GM21423 (cell line): ENCODE data around the gene GALNT15.

Source experiments
- ATAC-seq: cut with Tn5 transposase; IDR thresholded peaks from one replicate; pipeline ENCODE4 v1.9.1; 2021; ENCODE audit warnings: mild to moderate bottlenecking, moderate library complexity; ENCODE audit not compliant: unreplicated experiment

GALNT15 gene

GRCh38 chr3:16279010-16279801 is 104.7 kb downstream of the GALNT15 start:
- no peak for ATAC-seq

- no peak for ATAC-seq
Observed at GRCh38 chr3:16280671-16281070, 106.2 kb downstream of the GALNT15 start.
